ENCODE results near the gene TSPEAR. TPM values are rescaled to one million over a fixed set of nuclear protein-coding genes. Genes with fewer than 3 reads are reported as not detected.
"Not testable (repeated sequence)": the region's sequence is repeated elsewhere in the genome, so short reads cannot be mapped to it uniquely, and the experiment has no call there.

TSPEAR gene
- total RNA-seq, 2 donors from 2014 or later = not detected

- intact Hi-C loops (cut with DNase I) = no loop called here
- H3K4me3 ChIP-seq = no peak overlapping the region
- H3K9me3 ChIP-seq = no peaks in the 10 kb centered on the region
- no peaks in the 10 kb centered on the region for H3K36me3 ChIP-seq
- no peak overlapping the region for H3K9ac ChIP-seq (ENCODE audit: low read depth in 2 of 2, low read length in 2 of 2)
- H3K27ac ChIP-seq = no peak overlapping the region
- no peak for DNase-seq
- H3K4me1 ChIP-seq = no peaks in the 10 kb centered on the region
- no peaks in the 10 kb centered on the region for H3K27me3 ChIP-seq
- TF ChIP-seq CTCF (IDR thresholded peaks at IDR 0.05) = no peak
These were observed 128.1 kb downstream of the TSPEAR start for GRCh38 chr21:44583089-44583799.

- no peak for TF ChIP-seq CTCF (IDR thresholded peaks at IDR 0.05)
- no peaks in the 10 kb centered on the region for H3K36me3 ChIP-seq
- no peak overlapping the region for H3K4me3 ChIP-seq
- no peaks in the 10 kb centered on the region for H3K4me1 ChIP-seq
- H3K27me3 ChIP-seq = no peaks in the 10 kb centered on the region
- H3K9me3 ChIP-seq = no peaks in the 10 kb centered on the region
- intact Hi-C loops (cut with DNase I) = no loop called here
- no peak overlapping the region for H3K27ac ChIP-seq
- DNase-seq = no peak
- no peak overlapping the region for H3K9ac ChIP-seq (ENCODE audit: low read depth in 2 of 2, low read length in 2 of 2)
These were observed 129.3 kb downstream of the TSPEAR start for GRCh38 chr21:44582055-44582454.

- Histone ChIP-seq H3K4me1 (no peaks in the 10 kb centered on the region), H3K36me3 (no peaks in the 10 kb centered on the region), H3K9ac (ENCODE audit: low read depth in 2 of 2, low read length in 2 of 2) (no peak overlapping the region), H3K4me3 (no peak overlapping the region), H3K27ac (no peak overlapping the region), H3K27me3 (no peaks in the 10 kb centered on the region), H3K9me3 (no peaks in the 10 kb centered on the region)
- DNase-seq = no peak
- intact Hi-C loops (cut with DNase I) = no loop called here
- TF ChIP-seq CTCF (IDR thresholded peaks at IDR 0.05) = no peak
These were observed 130.2 kb downstream of the TSPEAR start for GRCh38 chr21:44581158-44581557.

- intact Hi-C loops (cut with DNase I) = not testable (repeated sequence)
These were observed 131.0 kb downstream of the TSPEAR start, which contains the start of gene KRTAP10-5 for GRCh38 chr21:44580231-44580821. Gene KRTAP10-5 (minus strand): TSS chr21:44580604. CDS start chr21:44580578, 26 bp downstream.

DNA sequence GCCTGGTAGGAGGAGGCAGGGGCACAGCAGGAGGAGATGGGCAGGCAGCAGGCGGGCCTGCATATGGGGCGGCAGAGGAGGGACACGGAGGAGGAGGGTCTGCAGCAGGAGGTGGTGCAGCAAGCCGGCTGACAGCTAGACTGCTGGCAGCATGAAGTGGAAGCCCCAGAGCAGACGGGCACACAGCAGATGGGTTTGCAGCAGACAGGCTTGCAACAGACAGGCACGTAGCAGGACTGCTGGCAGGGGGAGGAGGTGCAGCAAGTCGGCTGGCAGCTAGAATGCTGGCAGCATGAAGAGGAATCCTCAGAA, 131.6 kb downstream of the TSPEAR start:
- H3K9ac ChIP-seq (ENCODE audit: low read depth in 2 of 2, low read length in 2 of 2) = no peak overlapping the region
- no peaks in the 10 kb centered on the region for H3K27me3 ChIP-seq
- H3K4me1 ChIP-seq = no peaks in the 10 kb centered on the region
- H3K27ac ChIP-seq = no peak overlapping the region
- H3K4me3 ChIP-seq = no peak overlapping the region
- no peaks in the 10 kb centered on the region for H3K36me3 ChIP-seq
- no peak for TF ChIP-seq CTCF (IDR thresholded peaks at IDR 0.05)
- no peak for DNase-seq
- H3K9me3 ChIP-seq = no peaks in the 10 kb centered on the region
- intact Hi-C loops (cut with DNase I) = no loop called here

More at GRCh38 chr21:44580231-44580821, 131.0 kb downstream of the TSPEAR start, which contains the start of gene KRTAP10-5:
- H3K9ac ChIP-seq (ENCODE audit: low read depth in 2 of 2, low read length in 2 of 2); H3K9me3 ChIP-seq; H3K4me3 ChIP-seq; H3K27ac ChIP-seq; H3K4me1 ChIP-seq; H3K27me3 ChIP-seq; H3K36me3 ChIP-seq; DNase-seq: not testable (repeated sequence)
